GM18870 (cell line): ENCODE measurements around the gene ELOVL2.
"Not testable (repeated sequence)": the region's sequence is repeated elsewhere in the genome, so short reads cannot be mapped to it uniquely, and the experiment has no call there.

ENCODE experiments used
- ATAC-seq: cut with Tn5 transposase; IDR thresholded peaks from one replicate; pipeline ENCODE4 v1.9.1; 2021; ENCODE audit warnings: moderate library complexity; ENCODE audit not compliant: unreplicated experiment

Gene ELOVL2, protein sequence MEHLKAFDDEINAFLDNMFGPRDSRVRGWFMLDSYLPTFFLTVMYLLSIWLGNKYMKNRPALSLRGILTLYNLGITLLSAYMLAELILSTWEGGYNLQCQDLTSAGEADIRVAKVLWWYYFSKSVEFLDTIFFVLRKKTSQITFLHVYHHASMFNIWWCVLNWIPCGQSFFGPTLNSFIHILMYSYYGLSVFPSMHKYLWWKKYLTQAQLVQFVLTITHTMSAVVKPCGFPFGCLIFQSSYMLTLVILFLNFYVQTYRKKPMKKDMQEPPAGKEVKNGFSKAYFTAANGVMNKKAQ

DNA sequence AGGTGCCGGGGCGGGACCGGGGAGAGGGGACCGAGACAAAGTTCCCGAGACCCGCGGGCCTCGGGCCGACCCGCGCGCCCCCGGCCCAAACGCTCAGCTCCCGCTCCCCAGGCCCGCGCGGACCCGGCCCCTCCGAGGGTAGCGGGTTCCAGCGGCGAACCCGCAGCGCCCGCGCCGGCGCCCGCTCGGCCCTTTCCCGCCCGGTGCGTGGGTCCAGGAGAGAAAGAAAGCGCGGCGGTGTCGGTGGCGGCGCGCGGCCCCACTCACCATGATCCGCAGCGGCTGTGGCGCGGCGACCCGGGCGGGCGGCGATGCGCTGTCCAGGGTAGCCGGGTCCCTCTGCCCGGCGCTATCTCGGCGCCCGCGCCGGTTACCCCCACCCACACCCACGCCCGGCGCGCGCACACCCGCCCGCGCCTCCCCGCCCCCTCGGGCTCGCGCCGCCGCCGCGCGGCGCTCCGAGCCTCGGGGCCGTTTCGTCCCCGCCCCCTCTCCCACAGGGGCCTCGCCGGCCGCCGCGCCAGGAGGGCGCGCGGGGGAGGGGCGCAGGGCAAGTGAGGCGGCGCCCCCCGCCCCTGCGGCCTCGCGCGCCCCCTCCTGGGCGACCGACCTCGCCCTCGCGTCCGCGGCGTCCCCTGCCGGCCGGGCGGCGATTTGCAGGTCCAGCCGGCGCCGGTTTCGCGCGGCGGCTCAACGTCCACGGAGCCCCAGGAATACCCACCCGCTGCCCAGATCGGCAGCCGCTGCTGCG is at the start of gene ELOVL2:
Gene ELOVL2 (minus strand): TSS at position 345 of the 751 bp plus-strand sequence. CDS start 75 bp downstream, at position 270.
- ATAC-seq, result no peak

DNA sequence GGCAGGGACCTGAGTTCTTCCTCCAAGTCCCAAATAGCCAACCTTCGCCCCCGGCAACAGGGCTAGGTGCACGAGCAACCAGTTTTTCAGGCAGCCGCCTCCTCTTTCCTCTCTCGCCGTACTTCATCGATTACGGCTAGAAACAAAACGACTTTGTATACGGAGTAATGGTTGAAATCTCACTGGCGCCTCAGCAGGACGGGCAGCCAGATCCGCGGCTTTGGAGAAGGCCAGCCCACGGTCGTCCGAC is 49.2 kb upstream of the ELOVL2 start:
- ATAC-seq, result peak; percentile 25

DNA sequence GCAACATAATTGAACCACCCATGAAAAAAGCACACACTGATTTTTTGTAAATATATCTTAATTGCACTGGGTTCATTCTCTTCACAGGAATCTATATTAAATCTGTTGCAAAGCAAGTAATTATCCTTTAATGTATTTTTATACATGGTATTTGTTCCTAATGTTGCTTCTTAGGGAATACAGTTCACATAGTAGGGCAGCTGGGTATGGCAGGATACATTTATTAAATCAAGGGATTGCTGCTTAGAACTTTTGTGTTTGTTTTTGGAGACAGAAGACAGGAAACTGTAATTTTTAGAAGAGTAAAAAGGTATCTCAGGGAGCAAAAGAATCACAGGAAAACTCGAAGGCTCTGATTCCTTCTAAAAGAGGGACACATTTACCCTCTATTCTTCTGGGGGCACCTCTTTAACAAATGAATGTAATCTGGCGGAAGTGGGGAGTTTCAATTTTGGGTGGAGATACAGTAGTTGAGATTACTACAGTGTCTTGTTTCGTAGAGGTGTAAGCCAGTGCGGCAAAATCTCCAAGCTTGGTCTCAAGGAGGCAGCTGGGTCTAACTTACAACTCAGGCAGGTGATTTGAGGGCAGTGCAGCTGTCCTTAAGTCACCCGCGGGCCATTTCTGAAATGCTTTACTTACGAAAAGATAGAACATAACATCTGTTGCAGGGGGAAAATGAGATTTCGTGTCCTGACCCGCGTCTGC is 48.7 kb upstream of the ELOVL2 start:
- ATAC-seq, result peak; percentile 25

DNA sequence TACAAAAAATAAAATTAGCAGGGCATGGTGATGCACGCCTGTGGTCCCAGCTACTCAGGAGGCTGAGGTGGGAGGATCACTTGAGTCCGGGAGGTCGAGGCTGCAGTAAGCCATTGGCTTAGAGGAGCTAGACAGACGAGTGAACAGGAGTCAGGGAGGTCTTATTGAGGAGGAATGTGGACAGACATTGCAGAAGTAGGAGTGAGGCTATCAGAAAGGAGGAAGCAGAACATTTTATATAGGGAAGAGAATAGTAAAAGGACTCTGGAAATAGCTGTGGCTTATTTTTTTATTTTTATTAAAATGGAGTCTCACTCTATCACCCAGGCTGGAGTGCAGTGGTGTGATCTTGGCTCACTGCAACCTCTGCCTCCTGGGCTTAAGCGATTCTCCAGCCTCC is 47.0 kb upstream of the ELOVL2 start:
- not testable (repeated sequence) for ATAC-seq

DNA sequence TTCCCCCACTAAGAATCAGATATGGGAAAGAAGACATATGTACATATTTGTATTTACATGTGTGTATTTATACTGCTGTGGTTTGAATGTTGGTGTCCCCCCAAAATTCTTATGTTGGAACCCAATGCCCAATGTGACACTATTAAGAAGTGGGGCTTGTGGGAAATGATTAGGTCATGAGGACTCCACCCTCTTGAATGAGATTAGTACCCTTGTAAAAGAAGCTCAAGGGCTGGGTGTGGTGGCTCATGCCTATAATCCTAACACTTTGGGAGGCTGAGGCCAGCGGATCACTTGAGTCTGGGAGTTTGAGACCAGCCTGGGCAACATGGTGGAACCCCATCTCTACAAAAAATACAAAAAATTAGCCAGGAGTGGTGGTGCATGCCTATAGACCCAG is 45.6 kb upstream of the ELOVL2 start:
- ATAC-seq, result no peak

DNA sequence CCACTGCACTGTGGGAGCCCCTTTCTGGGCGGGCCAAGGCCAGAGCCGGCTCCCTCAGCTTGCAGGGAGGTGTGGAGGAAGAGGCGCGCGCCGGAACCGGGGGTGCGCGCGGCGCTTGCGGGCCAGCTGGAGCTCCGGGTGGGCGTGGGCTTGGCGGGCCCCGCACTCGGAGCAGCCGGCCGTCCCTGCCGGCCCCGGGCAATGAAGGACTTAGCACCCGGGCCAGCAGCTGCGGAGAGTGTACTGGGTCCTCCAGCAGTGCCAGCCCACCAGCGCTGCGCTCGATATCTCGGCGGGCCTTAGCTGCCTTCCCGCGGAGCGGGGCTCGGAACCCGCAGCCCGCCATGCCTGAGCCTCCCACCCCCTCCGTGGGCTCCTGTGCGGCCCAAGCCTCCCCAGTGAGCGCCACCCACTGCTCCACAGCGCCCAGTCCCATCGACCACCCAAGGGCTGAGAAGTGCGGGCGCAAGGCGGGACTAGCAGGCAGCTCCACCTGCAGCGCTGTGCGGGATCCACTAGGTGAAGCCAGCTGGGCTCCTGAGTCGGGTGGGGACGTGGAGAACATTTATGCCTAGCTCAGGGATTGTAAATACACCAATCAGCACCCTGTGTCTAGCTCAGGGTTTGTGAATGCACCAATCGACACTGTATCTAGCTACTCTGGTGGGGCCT is 43.2 kb upstream of the ELOVL2 start:
- ATAC-seq, result not testable (repeated sequence)

DNA sequence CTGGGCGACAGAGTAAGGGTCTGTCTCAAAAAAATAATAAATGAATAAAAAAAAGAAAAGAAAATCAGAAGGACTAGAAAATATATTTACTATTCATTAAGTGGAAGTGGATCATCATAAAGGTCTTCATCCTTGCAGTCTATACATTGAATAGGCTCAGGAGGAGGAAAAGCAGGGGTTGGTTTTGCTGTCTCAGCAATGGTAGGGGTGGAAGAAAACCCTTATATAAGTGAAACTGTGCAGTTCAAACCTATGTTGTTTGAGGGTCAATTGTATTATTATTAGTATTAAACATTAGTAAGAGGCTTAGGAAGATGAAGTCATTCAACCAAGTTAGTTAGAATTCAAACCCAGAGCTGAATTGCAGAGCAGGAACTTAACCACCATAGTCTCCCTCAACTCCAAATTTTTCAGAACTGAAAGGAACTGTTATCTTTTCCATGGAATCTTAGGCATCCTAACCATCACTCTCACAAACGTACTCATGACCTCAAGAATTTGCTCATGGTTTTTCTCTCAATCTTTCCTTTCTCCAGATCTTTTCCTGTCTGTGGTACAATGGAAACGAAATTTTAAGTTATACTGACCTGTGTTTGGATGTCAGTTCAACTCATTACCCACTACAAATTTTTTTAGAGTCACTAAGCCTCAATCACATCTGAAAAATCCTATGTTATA is 41.8 kb upstream of the ELOVL2 start:
- no peak for ATAC-seq

DNA sequence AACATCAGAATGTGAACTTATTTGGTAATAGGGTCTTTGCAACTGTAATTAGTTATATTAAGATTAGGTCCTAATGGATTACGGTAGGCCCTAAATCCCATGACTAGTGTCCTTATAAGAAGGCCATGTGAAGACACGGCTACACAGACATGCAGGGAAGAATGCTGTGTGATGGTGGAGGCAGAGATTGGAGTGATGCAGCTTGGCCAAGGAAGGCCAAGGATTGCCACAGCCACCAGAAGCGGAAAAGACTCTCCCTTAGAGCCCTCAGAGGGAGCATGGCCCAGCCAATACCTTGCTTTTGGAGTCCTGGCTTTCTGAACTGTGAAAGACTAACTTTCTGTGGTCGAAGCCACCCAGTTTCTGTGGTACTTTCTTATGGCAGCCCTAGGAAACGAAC is 39.9 kb upstream of the ELOVL2 start:
- no peak for ATAC-seq

DNA sequence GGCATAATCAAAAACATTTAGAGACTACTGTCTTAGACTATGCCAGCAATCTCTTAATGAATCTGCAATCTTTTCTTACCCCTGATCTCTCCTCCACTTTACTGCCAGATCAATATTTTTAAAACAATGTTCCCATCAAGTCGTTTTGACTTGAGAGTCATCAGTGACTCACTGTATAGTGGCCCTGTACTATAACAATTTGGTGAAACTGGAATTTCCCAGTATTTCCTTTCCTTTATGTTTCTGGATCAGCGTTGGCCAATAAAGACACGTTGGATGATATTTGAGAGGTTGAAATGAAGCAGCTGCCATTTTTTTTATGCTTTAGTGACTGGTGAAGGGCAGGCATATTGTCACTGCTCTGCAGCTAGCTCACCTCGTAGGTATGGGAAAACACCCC is 39.4 kb upstream of the ELOVL2 start:
- no peak for ATAC-seq

DNA sequence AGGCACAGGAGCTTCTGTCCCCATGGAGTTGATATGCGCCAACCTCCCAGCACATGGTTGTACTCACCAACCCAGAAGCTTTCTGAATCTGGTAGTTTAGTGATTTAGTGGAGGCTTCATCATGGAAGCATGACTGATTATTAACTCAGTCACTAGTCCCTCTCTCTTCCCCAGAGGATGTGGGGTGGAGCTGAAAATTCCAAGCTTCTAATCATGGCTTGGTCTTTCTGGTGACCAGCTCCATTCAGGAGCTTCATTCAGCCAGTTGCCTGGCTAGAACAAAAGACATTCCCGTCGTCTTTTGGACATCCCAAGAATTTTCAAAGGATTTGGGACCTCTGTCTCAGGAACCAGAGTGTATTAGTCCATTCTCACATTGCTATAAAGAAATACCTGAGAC is 36.2 kb upstream of the ELOVL2 start:
- no peak for ATAC-seq

DNA sequence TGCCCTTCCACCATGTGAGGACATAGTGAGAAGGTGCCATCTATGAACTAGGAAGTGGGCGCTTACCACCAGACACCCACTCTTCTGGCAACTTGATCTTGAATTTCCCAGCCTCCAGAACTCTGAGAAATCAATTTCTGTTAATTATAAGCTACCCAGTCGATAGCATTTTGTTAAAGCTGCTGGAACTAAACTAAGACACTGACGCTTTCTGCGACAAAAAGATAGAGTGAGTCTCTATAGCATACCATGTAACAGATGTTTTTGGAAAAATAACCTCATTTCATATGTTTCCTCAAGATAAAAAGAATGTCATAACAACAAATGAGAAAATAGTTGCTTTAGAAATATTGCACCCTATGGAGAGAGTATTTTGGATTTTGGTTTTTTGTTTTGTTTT is 34.2 kb upstream of the ELOVL2 start:
- no peak for ATAC-seq

DNA sequence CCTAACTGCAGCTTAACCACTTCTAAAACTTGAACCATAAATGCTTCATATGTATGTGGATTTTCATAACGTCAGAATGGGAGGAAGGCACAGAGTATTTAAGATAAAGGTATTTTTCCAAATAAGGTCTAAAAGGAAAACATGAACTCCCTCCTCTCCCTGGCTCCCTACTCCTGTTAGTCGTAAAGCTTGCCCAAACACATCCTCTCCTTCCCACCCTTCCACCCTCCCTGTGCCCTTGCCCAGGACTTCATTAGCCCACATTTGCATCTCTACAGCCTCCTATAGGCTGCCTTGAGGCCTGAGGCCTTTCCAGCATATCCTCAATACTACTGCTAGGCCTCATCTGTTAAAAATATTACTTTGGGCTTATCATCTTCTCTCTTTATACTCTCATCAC is 32.4 kb upstream of the ELOVL2 start:
- no peak for ATAC-seq

DNA sequence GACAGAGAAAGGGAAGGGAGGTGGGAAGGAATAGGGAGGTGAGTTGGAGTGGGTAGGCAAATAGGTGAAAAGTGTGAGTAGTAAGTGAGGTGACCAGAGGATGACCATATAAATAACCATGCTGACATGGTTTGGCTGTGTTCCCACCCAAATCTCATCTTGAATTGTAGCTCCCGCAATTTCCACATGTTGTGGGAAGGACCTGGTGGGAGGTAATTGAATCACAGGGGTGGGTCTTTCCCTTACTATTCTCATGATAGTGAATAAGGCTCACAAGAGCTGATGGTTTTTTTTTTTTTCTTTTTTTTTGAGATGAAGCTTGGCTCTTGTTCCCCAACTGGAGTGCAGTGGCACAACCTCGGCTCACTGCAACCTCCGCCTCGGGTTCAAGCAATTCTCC is 28.0 kb upstream of the ELOVL2 start:
- no peak for ATAC-seq

DNA sequence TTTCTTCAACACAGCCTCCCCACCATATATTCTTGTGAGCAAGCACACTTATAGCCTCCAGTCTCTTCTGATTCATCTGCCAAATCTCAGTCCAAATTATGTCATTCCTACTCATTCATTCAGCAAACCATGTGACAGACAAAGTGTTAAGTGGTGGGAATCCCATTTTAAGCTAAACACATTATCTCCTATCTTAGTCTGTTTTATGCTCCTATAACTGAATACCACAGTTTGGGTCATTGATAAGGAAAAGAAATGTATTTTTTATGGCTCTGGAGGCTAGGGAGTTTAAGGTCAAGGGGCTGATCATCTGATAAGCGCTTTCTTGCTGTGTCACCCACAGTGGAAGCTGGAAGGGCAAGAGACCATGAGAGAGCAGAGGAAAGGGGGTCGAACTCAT is 25.7 kb upstream of the ELOVL2 start:
- no peak for ATAC-seq

DNA sequence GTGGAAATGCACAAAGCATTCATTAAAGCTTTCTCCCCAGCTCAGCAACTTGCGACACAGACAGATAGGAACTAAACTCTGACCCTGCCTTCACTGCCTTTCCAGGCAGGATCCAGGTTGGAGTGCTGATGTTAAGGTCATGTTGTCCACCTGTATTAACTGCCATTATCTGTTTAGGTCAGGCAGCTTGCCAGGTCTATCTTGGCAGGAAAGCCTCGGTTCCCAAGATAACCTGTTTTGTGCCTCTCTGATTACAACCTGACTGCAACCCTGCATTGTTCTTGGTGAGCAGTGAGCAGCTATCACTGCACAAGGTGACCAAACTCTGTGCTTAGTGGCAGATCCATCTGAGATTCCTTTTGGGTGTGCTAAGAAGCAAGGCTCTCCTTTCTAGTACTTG is 23.2 kb upstream of the ELOVL2 start:
- no peak for ATAC-seq

DNA sequence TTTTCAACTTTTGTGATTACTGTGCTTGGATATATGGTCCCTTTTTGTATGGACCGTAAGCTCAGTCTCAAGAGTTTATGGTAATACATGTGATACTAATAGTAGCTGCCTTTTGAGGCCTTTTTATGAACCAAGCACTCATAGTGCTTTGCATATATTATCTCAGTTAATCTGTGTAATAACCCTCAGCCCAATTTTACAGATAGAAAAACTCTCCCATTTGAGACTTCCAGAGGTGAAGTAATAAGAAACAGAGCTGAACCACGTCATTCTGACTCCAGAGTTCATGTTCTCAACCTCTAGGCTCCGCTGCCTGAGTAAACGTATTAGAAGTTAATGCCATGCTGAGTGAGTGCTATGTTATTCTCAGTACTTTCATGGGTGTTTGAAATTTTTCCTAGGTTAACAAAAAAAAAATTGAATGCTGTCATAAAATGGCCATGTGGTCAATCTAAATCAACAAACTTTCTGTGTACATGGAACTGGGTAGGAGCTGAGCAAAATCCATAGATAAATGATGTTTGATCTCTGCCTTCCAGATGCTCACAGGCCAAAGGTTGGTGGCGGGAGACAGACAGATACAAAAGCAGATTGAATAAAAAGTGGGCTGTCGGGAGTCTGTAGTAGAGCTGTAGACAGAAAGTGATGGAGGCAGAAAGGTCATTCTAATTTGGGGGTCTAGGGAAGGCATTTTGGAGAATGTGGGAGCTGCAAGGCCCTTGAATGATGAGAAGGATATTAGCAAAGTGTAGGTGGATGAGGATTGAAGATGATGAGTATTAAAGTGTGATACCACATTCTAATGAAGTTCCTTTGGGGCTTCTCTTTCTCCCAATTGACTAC is 22.6 kb upstream of the ELOVL2 start:
- no peak for ATAC-seq

DNA sequence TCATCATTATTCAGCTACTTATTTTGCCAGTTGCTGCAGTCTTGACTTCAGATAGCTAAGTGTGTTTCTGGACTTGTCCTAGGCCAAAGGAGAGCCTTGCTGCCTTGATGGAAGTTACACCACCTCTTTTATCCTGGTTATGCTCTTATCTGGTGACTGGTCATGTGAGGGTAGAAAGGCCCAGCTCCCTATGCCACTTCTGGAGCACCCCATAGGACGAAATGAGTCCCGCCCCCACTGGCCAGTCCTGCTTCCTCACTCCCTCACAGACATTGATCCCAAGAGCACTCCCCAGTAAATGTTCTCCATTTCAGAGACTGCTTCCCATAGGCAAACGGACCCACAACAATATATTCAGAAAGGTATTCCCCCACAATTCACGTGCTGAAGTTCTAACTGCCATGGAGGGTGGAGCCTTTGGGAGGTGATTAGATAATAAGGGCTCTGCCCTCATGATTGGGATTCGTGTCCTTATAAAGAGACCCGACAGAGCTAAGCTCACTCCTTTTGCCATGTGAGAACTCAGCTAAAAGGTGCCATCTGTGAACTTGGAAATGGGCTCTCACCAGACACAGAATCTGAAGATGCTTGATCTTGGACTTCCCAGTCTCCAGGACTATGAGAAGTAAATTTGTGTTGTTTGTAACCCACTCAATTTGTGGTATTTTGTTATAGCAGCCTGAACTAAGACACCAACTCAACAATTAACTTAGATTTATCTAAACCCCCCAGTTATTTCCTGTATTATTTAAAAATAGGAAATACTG is 21.5 kb upstream of the ELOVL2 start:
- no peak for ATAC-seq

DNA sequence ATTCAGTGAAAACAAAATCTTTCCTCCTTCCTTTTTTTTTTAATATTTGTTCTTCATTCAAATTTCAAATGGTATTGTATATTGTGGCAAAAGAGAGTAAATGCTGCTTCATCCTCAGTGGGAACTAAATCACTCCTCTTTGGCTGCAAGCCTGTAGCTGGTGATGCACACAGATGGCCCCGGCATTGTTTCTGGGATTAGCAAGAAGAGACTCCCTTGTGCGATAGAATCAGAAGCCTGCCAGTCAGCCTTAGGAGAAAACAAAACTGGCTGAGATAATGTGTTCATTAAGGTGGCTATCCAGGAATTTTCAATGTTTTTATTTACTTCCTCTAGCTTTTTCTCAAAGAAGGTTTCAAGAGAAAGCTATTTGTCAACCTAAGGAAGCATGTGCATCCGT is 20.7 kb upstream of the ELOVL2 start:
- no peak for ATAC-seq

DNA sequence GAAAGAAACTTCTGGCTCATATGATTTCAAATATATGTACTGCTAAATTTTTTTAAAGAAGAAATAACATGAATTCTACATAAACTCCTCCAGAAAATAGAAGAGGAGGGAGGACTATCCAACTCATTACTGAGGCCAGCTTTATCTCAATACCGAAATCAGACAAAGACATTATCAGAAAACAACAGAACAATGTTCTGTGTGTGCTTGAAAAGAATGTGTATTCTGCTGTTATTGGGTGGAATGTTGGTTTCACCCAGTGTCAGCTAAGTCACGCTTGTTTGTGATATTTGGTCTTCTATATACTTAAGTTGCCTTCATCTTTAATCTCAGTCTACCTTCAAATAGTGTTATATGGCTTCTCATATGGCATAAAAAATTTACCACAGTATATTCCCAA is 18.6 kb upstream of the ELOVL2 start:
- ATAC-seq, result no peak

DNA sequence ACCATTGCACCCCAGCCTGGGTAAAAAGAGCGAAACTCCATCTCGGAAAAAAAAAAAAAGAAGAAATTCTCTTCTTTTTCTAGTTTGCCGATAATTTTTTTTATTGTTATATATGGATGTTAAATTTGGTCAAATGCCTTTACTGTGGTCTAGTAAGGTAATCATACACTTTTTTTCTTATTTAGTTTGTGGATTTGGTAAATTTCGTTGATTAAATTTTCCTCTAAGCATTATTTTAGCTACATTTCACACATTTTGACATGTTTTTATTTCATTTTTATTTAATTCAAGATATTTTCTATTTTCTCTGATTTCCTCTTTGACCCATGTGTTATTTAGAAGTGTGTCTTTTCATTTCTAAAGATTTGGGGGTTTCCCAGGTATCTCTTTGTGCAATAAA is 18.0 kb upstream of the ELOVL2 start:
- no peak for ATAC-seq
